Mesendoderm (in vitro differentiated cells): ENCODE results near the gene RASSF6.

Experiments
- DNase-seq: peaks from one replicate; pipeline ENCODE4 v3.0.0; 2013
- H2AK5ac ChIP-seq: 2 replicates; pipeline ENCODE4 v1.6.1; 2013; ENCODE audit warnings: low read length, inconsistent platforms
- H2BK120ac ChIP-seq: 2 replicates; pipeline ENCODE4 v1.6.1; 2013; ENCODE audit warnings: low read depth, mild to moderate bottlenecking, low read length, moderate library complexity, mixed read lengths
- H2BK15ac ChIP-seq: replicated peaks from 2 replicates; pipeline ENCODE4 v1.6.1; 2013; ENCODE audit warnings: low read depth, mild to moderate bottlenecking, moderate library complexity
- H2BK5ac ChIP-seq: 2 replicates; pipeline ENCODE4 v1.6.1; 2013; ENCODE audit warnings: low read length, inconsistent platforms
- H3K18ac ChIP-seq: 2 replicates; pipeline ENCODE4 v1.6.1; 2013; ENCODE audit warnings: mild to moderate bottlenecking, low read length, mixed read lengths
- H3K23ac ChIP-seq: one replicate; pipeline ENCODE4 v1.6.1; 2013; ENCODE audit warnings: low read length
- H3K27ac ChIP-seq: 2 replicates; pipeline ENCODE4 v1.5.1; 2013; ENCODE audit warnings: low read depth, mild to moderate bottlenecking, inconsistent platforms, low read length, moderate library complexity
- H3K27me3 ChIP-seq: 2 replicates; pipeline ENCODE4 v1.6.1; 2013; ENCODE audit warnings: low read length, control low read depth, mild to moderate bottlenecking, inconsistent platforms; ENCODE audit not compliant: insufficient read depth, poor library complexity
- H3K36me3 ChIP-seq: 2 replicates; pipeline ENCODE4 v1.6.1; 2013; ENCODE audit warnings: low read length, inconsistent platforms; ENCODE audit not compliant: control insufficient read depth, insufficient read depth
- H3K4ac ChIP-seq: one replicate; pipeline ENCODE4 v1.6.1; 2013; ENCODE audit warnings: low read depth, mild to moderate bottlenecking, low read length, moderate library complexity
- H3K4me1 ChIP-seq: 2 replicates; pipeline ENCODE4 v1.6.1; 2013; ENCODE audit warnings: low read depth, low read length, inconsistent platforms; ENCODE audit not compliant: control insufficient read depth
- H3K4me2 ChIP-seq: 2 replicates; pipeline ENCODE4 v1.6.1; 2013; ENCODE audit warnings: low read length
- H3K4me3 ChIP-seq: 2 replicates; pipeline ENCODE4 v1.5.1; 2013; ENCODE audit warnings: mild to moderate bottlenecking, low read length
- H3K56ac ChIP-seq: one replicate; pipeline ENCODE4 v1.6.1; 2013; ENCODE audit warnings: low read length
- H3K79me1 ChIP-seq: 2 replicates; pipeline ENCODE4 v1.6.1; 2013; ENCODE audit warnings: low read length, inconsistent platforms
- H3K79me2 ChIP-seq: 2 replicates; pipeline ENCODE4 v1.6.1; 2013; ENCODE audit warnings: mild to moderate bottlenecking, low read length; ENCODE audit not compliant: control insufficient read depth, insufficient read depth
- H3K9ac ChIP-seq: 2 replicates; pipeline ENCODE4 v1.6.1; 2013; ENCODE audit warnings: low read length, inconsistent platforms
- H4K5ac ChIP-seq: one replicate; pipeline ENCODE4 v1.6.1; 2013; ENCODE audit warnings: low read length
- H4K8ac ChIP-seq: one replicate; pipeline ENCODE4 v1.6.1; 2013; ENCODE audit warnings: low read depth, mild to moderate bottlenecking, control low read depth, low read length, moderate library complexity
- WGBS: extraction: QIAGEN DNeasy Blood & Tissue Kit; methylation state at CpG from one replicate; pipeline ENCODE4 v1.1.7; 2013; ENCODE audit warnings: low lambda C conversion rate, missing lambda C conversion rate; ENCODE audit not compliant: insufficient coverage; ENCODE audit errors: extremely low coverage; 5-methylcytosine and 5-hydroxymethylcytosine counted together

The RASSF6 gene

DNA sequence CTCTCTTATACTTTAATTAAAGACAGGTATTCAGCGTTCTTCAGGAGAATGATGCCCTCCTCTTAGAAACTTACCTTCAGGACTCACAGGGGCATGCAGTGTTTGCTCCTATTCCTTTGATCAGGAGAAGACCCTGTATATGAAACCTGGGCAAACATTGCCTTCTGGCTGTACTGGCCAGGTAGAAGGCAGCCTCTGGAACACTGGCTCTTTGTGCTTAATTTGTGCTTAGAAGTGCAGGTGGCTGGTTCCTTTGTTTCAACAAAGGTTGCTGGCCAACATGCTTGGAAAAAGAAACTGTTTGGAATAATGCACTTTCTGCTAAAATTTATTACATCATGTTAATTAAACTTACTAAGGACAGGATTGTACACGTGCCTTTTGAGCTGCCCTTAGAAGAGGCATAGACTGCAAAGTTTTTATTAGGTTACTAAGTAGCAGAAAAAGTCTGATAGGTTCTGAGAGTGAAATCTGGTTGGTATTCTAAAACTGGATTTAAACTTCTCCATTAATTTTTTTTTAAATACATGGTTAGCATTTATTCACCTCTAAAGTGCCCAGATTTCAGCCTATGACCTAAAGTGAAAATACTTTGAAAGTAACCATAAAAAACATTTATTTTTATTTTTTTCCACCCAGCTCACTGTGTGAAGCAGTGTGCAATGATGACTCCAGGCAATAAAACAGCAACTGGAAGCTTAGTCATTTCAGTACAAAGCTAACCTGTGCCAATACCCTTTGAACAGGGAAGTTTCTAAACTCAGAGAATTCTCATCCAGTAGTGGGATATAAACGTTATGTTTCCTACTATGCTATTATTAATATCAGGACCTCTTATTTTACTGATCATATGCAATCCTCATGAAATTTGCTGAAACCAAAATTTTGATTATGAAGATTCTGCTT lies 11.3 kb downstream of the RASSF6 start:
- Histone ChIP-seq H2BK5ac (no peak overlapping the region), H2BK120ac (no peak overlapping the region), H3K4ac (no peak overlapping the region), H3K18ac (no peak overlapping the region), H3K27ac (no peak overlapping the region), H3K36me3 (no peaks in the 10 kb centered on the region), H3K4me3 (no peak overlapping the region), H3K23ac (no peak overlapping the region), H3K79me2 (no peaks in the 10 kb centered on the region), H3K4me1 (no peaks in the 10 kb centered on the region), H3K79me1 (no peaks in the 10 kb centered on the region), H4K5ac (no peak overlapping the region), H3K27me3 (no peaks in the 10 kb centered on the region), H2BK15ac (no peak overlapping the region), H4K8ac (no peak overlapping the region), H3K4me2 (no peak overlapping the region), H3K56ac (no peak overlapping the region), H2AK5ac (no peak overlapping the region), H3K9ac (no peak overlapping the region)
- no CpG with 5 or more reads among the region's 3 CpGs for WGBS
- DNase-seq = no peak

- no peak overlapping the region for H3K23ac ChIP-seq
- H3K4me3 ChIP-seq = no peak overlapping the region
- H4K5ac ChIP-seq = no peak overlapping the region
- H3K27me3 ChIP-seq = no peaks in the 10 kb centered on the region
- no peak overlapping the region for H2BK5ac ChIP-seq
- no peaks in the 10 kb centered on the region for H3K4me1 ChIP-seq
- H3K9ac ChIP-seq = no peak overlapping the region
- H3K36me3 ChIP-seq = no peaks in the 10 kb centered on the region
- H3K79me2 ChIP-seq = no peaks in the 10 kb centered on the region
- no peak for DNase-seq
- H2BK120ac ChIP-seq = no peak overlapping the region
- H3K4ac ChIP-seq = no peak overlapping the region
- H3K4me2 ChIP-seq = no peak overlapping the region
- no peak overlapping the region for H3K27ac ChIP-seq
- no peak overlapping the region for H2BK15ac ChIP-seq
- no peak overlapping the region for H3K18ac ChIP-seq
- H3K79me1 ChIP-seq = no peaks in the 10 kb centered on the region
- H2AK5ac ChIP-seq = no peak overlapping the region
- no peak overlapping the region for H3K56ac ChIP-seq
- no peak overlapping the region for H4K8ac ChIP-seq
Measured at GRCh38 chr4:73607375-73608033, 12.7 kb downstream of the RASSF6 start.

DNA sequence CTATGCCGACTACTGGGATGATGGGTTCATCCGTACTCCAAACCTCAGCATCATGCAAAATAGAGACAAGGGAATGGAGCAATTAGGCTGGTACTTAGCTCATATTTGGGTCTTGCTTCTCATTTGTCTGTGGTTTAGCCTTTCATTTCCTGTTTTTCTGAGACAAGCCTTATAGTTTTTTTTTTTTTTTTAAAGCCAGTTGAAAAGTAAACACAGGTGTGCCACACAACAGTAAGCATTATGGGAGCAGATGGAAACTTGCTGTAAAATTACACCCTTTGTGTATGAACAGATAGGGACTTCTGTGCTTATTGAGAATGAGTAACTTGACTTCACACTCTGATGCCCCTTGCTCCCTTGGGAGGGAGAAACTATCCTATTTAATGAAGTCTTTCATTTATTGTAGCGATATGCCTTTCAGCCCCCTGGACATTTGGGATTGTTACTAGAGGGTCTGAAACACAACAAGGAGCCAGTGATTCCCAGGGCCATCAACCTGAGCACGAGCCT lies 13.7 kb downstream of the RASSF6 start:
- DNase-seq = no peak
- Histone ChIP-seq H3K9ac (no peak overlapping the region), H3K27ac (no peak overlapping the region), H3K4me1 (no peaks in the 10 kb centered on the region), H3K18ac (no peak overlapping the region), H3K56ac (no peak overlapping the region), H3K79me1 (no peaks in the 10 kb centered on the region), H3K79me2 (no peaks in the 10 kb centered on the region), H2BK15ac (no peak overlapping the region), H2AK5ac (no peak overlapping the region), H2BK5ac (no peak overlapping the region), H2BK120ac (no peak overlapping the region), H3K23ac (no peak overlapping the region), H4K5ac (no peak overlapping the region), H4K8ac (no peak overlapping the region), H3K4ac (no peak overlapping the region), H3K4me2 (no peak overlapping the region), H3K36me3 (no peaks in the 10 kb centered on the region), H3K4me3 (no peak overlapping the region), H3K27me3 (no peaks in the 10 kb centered on the region)
- WGBS = no CpG with 5 or more reads among the region's 4 CpGs

DNA sequence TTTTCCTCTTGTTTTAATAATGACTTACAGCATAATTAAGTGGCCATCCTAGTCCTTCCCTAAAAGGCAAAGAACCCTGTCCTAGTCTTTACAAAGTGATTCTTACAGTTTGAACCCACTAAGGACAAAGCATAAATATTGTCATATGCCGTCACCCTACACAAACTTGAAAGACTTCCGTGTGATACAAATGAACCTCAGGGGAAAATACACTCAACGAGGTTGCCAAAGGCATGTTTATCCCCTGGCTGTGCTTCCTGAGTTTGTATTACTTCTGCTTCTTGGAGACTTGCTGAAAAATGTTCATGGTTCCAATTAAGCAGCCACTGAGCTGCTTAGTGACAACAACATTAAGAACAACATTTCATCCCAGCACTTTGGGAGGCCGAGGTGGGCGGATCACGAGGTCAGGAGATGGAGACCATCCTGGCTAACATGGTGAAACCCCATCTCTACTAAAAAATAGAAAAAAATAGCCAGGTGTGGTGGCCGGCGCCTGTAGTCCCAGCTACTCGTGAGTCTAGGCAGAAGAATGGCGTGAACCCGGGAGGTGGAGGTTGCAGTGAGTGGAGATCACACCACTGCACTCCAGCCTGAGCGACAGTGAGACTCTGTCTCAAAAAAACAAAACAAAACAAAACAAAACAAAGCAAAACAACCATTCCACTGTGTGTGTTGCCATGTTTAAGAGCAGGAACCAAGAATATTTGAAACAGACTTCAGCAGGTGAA lies 16.2 kb downstream of the RASSF6 start:
- no peaks in the 10 kb centered on the region for H3K79me1 ChIP-seq
- no peaks in the 10 kb centered on the region for H3K27me3 ChIP-seq
- DNase-seq = no peak
- no CpG with 5 or more reads among the region's 12 CpGs for WGBS
- no peaks in the 10 kb centered on the region for H3K79me2 ChIP-seq
- H4K5ac ChIP-seq = no peak overlapping the region
- no peak overlapping the region for H4K8ac ChIP-seq
- no peak overlapping the region for H3K9ac ChIP-seq
- no peaks in the 10 kb centered on the region for H3K36me3 ChIP-seq
- no peak overlapping the region for H3K4ac ChIP-seq
- no peak overlapping the region for H3K4me2 ChIP-seq
- H2BK5ac ChIP-seq = no peak overlapping the region
- H3K18ac ChIP-seq = no peak overlapping the region
- H2BK120ac ChIP-seq = no peak overlapping the region
- H3K4me3 ChIP-seq = no peak overlapping the region
- no peak overlapping the region for H3K27ac ChIP-seq
- H3K4me1 ChIP-seq = peaks cover 7% of the 10 kb centered on the region
- H3K23ac ChIP-seq = no peak overlapping the region
- no peak overlapping the region for H2AK5ac ChIP-seq
- no peak overlapping the region for H2BK15ac ChIP-seq
- no peak overlapping the region for H3K56ac ChIP-seq

- H2BK120ac ChIP-seq = no peak overlapping the region
- no peak overlapping the region for H3K4me2 ChIP-seq
- no peaks in the 10 kb centered on the region for H3K27me3 ChIP-seq
- WGBS = no CpG with 5 or more reads among the region's 3 CpGs
- no peak overlapping the region for H3K23ac ChIP-seq
- no peak overlapping the region for H3K18ac ChIP-seq
- no peaks in the 10 kb centered on the region for H3K36me3 ChIP-seq
- H3K79me2 ChIP-seq = no peaks in the 10 kb centered on the region
- H4K8ac ChIP-seq = no peak overlapping the region
- H3K9ac ChIP-seq = no peak overlapping the region
- H3K56ac ChIP-seq = no peak overlapping the region
- H3K4me3 ChIP-seq = no peak overlapping the region
- no peak overlapping the region for H4K5ac ChIP-seq
- no peak overlapping the region for H3K4ac ChIP-seq
- H2AK5ac ChIP-seq = no peak overlapping the region
- no peak overlapping the region for H2BK5ac ChIP-seq
- no peak for DNase-seq
- H3K4me1 ChIP-seq = peaks cover 9% of the 10 kb centered on the region
- peak overlapping the region; percentile 85 for H2BK15ac ChIP-seq
- H3K79me1 ChIP-seq = no peaks in the 10 kb centered on the region
- H3K27ac ChIP-seq = no peak overlapping the region
Measured at GRCh38 chr4:73603271-73603710, 16.9 kb downstream of the RASSF6 start.
